GM12864 (cell line): ENCODE data around the gene S100A10.

ENCODE experiments used
- DNase-seq: peaks from one replicate; pipeline ENCODE4 v3.0.0-alpha.2; 2011; ENCODE audit warnings: low read depth
- H3K4me3 ChIP-seq: 2 replicates; pipeline ENCODE4 v1.5.1; 2011; ENCODE audit warnings: mild to moderate bottlenecking, low read depth, low read length, control low read depth
- CTCF ChIP-seq: IDR thresholded peaks from 2 replicates; pipeline ENCODE4 v1.5.1; 2011; ENCODE audit warnings: low read depth, mild to moderate bottlenecking, moderate library complexity, low read length, control low read depth, inconsistent platforms; ENCODE audit errors: missing control alignments

S100A10 gene

GRCh38 chr1:152024223-152024622, 30.6 kb upstream of the S100A10 start:
- no peak for TF ChIP-seq CTCF
- no peak overlapping the region for H3K4me3 ChIP-seq
- no peak for DNase-seq

GRCh38 chr1:152023221-152023620, 29.6 kb upstream of the S100A10 start:
- no peak overlapping the region for H3K4me3 ChIP-seq
- no peak for DNase-seq
- no peak for TF ChIP-seq CTCF

- no peak overlapping the region for H3K4me3 ChIP-seq
- no peak for DNase-seq
- no peak for TF ChIP-seq CTCF
These were observed 28.8 kb upstream of the S100A10 start for GRCh38 chr1:152022474-152022873.

- no peak overlapping the region for H3K4me3 ChIP-seq
- TF ChIP-seq CTCF: no peak
- no peak for DNase-seq
These were observed 27.9 kb upstream of the S100A10 start for GRCh38 chr1:152021569-152021968.

- H3K4me3 ChIP-seq: no peak overlapping the region
- no peak for TF ChIP-seq CTCF
These were observed 27.2 kb upstream of the S100A10 start for GRCh38 chr1:152020849-152021248.

GRCh38 chr1:152018537-152018936, 24.9 kb upstream of the S100A10 start:
- peak; percentile 26 for TF ChIP-seq CTCF
- H3K4me3 ChIP-seq: no peak overlapping the region
- DNase-seq: no peak

More at GRCh38 chr1:152020849-152021248, 27.2 kb upstream of the S100A10 start:
- no peak for DNase-seq

- no peak for TF ChIP-seq CTCF
- no peak for DNase-seq
- H3K4me3 ChIP-seq: no peak overlapping the region
These were observed 22.1 kb upstream of the S100A10 start for GRCh38 chr1:152015766-152016165.
